Cerebellar nuclear complex (tissue), 1 donor: ENCODE measurements around the gene DQX1.
A peak's percentile ranks its signal among the peaks of the same experiment; 100 is the strongest.
"Not testable (repeated sequence)": the region's sequence is repeated elsewhere in the genome, so short reads cannot be mapped to it uniquely, and the experiment has no call there.

Experiments used
- DNase-seq, 2 experiments: peaks; one replicate each; lab custom pipeline; 2025; lab: John Stamatoyannopoulos, UW

DQX1 gene

GRCh38 chr2:74496997-74497776, 28.8 kb downstream of the DQX1 start:
- no peak for DNase-seq

GRCh38 chr2:74495440-74495839, 30.6 kb downstream of the DQX1 start:
- no peak for DNase-seq

GRCh38 chr2:74493546-74493945, 32.5 kb downstream of the DQX1 start:
- DNase-seq: no peak

- no peak for DNase-seq
Observed at GRCh38 chr2:74491648-74492544, 34.1 kb downstream of the DQX1 start.

- no peak for DNase-seq
Observed at GRCh38 chr2:74489906-74490305, 36.1 kb downstream of the DQX1 start.

GRCh38 chr2:74488643-74489481, 37.2 kb downstream of the DQX1 start:
- DNase-seq: no peak

- no peak for DNase-seq
Observed at GRCh38 chr2:74486141-74486540, 39.9 kb downstream of the DQX1 start.

- not testable (repeated sequence) for DNase-seq
Observed at GRCh38 chr2:74483675-74484164, 42.3 kb downstream of the DQX1 start.

GRCh38 chr2:74482801-74483674, 43.0 kb downstream of the DQX1 start, which contains the start of the genes CCDC142 and TTC31:
Gene CCDC142, minus strand, starts transcription at chr2:74482998. Its CDS starts 161 bp downstream, at chr2:74482837.
Gene TTC31, plus strand, starts transcription at chr2:74483081. Its CDS starts 15 bp downstream, at chr2:74483096.
- peak; percentile 51 to 96 for DNase-seq

- DNase-seq: no peak
Observed at GRCh38 chr2:74481961-74482800, 43.9 kb downstream of the DQX1 start.

- DNase-seq: no peak
Observed at GRCh38 chr2:74481431-74481830, 44.6 kb downstream of the DQX1 start.

GRCh38 chr2:74474899-74475298, 51.1 kb downstream of the DQX1 start:
- no peak for DNase-seq

GRCh38 chr2:74474481-74474880, 51.5 kb downstream of the DQX1 start:
- no peak for DNase-seq

- no peak for DNase-seq
Observed at GRCh38 chr2:74472945-74473258, 53.1 kb downstream of the DQX1 start.

- peak; percentile 6 to 78 for DNase-seq
Observed at GRCh38 chr2:74472086-74472944, 53.7 kb downstream of the DQX1 start, which contains the start of gene MRPL53. Gene MRPL53, minus strand, starts transcription at chr2:74472680. Its CDS starts 20 bp downstream, at chr2:74472660.

- no peak for DNase-seq
Observed at GRCh38 chr2:74471332-74472065, 54.5 kb downstream of the DQX1 start.

GRCh38 chr2:74470742-74471141, 55.3 kb downstream of the DQX1 start:
- not testable (repeated sequence) for DNase-seq
